Central memory CD4-positive, alpha-beta T cell (primary cell): ENCODE data around the gene LBP.
"Not testable (repeated sequence)": the region's sequence is repeated elsewhere in the genome, so short reads cannot be mapped to it uniquely, and the experiment has no call there.

ENCODE experiments used
- DNase-seq: peaks from one replicate; pipeline ENCODE4 v3.0.0; 2022

LBP gene

DNA sequence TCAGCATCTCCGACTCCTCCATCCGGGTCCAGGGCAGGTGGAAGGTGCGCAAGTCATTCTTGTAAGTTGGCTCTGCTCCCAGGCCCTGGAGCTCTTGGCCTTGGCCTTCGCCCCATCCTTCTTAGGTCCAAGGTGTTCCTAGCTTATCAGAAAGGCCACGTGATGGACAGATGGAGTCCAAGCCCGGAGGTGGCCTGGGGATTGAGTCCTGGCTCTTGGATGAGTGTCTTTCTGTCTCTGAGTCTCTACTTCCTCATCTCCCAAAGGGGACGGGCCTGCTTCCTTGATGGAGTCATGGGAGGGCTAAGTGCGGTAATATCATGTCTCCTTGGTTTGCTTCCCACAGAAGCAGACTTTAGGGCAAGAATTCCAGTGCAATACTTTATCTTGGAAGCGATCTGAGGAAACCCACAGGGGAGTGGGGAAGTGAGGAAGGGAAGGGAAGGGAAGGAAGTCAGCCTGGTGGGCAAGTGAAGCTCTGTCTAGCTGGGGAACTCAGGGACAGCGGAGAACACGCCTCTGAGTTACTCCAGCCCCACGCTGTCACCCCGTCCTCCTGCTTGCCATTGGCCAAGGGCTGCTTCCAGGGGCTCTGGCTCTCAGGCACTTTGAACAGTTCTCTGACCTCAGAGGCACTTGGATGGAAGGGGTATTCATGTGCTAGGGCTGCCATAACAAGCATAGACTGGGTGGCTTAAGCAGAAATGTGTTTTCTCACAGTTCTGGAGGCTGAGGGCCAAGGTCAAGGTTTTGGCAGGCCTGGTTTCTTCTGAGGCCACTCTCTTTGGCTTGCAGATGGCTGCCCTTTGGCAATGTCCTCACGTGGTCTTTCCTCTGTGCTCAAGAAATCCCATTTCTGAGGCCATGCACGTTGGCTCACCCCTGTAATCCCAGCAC, 4.8 kb downstream of the LBP start:
- DNase-seq = no peak

DNA sequence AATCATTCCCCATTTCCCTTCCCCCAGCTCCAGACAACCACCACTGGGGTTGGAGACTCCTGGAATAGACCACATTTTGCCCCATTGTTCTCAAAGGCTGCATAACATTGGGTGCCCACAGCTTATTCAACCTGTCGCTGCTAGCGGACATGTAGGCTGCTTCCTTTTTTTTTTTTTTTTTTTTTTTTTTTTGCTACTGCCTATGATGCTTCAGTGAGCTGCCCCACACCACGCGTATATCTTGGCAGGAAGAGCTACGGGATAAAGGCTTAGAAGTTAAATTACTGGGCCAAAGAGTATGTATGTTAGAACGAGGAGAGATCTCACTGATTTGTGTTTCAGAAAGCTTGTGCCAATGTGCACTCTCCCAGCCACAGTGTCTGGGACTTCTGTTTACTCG, 7.0 kb downstream of the LBP start:
- no peak for DNase-seq

DNA sequence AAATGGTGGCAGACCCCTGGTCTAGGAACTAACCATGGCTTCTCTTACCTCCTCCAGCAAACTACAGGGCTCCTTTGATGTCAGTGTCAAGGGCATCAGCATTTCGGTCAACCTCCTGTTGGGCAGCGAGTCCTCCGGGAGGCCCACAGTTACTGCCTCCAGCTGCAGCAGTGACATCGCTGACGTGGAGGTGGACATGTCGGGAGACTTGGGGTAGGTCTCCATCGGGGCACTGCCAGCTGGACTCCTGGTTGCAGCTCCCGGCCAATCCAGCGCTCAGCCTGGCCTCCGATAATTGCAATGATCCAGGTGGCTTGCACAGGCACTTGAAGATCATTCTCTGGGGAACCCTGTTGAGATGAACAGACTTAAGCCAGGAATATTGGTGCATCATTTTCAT, 7.9 kb downstream of the LBP start:
- DNase-seq = no peak

DNA sequence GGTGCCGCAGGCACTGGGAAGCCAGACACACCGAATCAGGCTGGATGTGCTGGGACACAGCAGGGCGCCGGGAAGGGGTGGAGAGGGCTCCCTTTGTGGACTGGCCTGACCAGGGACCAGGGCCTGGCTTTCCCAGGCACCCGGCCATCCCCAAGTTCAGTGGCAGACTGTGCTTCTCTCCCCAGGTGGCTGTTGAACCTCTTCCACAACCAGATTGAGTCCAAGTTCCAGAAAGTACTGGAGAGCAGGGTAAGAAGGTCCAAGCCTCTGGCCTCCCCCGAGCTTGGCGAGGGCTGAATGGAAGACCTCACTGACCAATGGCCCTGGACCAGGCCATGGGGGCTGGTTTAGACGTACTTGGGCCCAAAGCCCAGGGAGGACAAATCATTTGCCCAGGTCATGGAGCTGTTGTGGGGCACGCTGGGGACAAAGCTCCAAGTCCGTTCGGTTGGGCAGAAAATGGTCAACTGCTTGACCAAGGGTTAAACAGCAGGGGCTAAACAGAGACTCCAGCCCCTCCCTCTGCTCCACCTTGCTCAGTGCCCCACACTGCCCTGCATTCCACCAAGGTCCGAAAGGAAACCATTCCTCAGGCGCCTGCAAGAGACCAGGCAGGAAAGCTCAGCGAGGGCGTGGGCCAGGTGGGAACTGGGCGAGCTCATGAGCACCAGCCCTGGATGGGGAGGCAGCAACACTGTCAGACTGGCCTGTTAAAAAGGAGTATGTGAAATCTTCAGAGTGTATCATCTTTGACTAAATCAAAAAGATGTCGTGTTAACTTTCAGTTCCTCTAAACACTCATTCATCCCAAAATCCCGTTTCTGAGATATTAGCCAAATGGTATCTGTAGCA, 9.1 kb downstream of the LBP start:
- no peak for DNase-seq

DNA sequence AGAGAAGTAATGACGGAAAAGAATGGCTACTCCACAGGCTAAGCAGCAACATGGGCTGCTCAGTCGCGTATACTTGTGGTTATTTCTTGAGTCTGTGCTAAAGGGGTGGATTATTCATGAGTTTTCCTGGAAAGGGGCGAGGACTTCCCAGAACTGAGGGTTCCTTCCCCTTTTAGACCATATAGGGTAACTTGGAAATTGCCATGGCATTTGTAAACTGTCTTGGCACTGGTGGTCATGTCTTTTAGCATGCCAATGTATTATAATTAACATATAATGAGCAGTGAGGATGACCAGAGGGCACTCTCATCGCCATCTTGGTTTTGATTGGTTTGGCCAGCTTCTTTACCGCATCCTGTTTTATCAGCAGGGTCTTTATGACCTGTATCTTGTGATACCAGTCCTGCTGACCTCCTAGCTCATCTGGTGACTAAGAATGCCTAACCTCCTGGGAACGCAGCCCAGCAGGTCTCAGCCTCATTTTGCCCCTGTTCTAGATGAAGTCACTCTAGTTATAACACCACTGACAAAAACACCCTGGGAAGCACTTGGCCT, 11.4 kb downstream of the LBP start:
- no peak for DNase-seq

DNA sequence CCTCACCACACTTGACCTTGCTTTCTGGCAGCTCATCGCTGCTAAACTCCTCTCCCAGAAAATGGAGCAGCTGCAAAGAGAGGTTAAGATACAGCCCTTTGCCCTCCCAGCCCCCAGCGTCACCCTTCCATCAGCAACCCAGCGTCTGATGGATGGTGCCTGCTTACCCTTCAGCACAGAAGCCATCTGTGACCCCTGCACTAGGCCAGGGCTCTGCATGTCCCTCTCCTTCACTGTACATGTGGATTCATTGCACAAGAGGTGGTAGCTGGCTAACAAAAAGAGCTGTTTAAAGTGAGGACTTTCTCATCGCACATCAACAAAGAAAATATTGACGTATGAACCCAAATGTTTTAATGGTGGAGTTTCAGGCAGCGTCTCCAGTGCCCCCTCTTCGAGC, 12.3 kb downstream of the LBP start:
- no peak for DNase-seq

DNA sequence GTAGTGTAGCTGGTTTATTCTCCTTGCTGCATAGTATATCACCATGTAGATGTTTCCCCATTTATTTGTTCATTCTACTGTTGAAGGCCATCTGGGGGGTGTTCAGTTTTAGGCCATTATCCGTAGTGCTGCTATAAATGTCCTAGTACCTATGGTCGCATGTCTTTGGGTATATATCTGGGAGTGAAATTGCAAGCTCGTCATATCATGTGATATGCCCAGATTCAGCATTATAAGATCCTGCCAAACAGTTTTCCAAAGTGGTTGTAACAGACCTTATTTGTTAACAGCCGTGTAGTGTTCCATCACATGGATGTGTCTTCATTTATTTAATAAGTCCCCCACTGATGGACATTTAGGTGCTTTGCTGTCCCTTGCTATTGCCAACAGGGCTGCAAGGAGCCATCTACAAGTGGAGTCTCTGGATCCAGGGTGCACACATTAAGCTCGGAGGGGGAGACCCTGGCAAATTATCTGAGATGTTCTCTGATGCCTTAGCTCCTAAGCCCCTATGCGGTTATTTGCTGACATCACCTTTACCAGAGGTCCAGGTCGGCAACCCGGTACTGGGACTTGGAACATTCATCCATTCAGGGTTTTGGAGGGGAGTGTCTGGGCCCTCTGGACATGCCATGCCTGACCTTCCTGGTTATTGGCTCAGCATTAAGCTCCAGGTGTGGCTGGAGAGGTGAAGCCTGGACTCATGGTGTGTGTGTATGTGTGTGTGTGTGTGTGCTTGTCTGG, 16.9 kb downstream of the LBP start:
- DNase-seq = no peak

DNA sequence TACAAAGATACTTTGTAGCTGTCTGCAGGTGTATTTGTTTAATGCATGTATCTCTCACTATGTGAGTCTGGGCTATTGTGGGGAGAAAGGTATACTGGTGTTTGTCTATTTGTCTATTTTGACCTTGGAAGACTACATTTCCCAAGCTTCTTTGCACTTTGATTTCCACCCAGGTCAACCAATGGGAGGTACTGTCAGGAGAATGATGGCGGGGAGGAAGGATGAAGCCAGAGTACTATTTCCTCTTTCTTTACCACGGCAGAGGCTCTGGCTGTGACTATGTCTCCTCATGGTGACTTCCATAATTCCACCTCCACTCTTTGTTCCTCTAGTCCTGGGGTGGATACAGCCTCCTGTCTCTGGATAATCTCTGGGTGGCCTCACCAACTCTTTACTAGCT, 23.1 kb downstream of the LBP start:
- DNase-seq = no peak

DNA sequence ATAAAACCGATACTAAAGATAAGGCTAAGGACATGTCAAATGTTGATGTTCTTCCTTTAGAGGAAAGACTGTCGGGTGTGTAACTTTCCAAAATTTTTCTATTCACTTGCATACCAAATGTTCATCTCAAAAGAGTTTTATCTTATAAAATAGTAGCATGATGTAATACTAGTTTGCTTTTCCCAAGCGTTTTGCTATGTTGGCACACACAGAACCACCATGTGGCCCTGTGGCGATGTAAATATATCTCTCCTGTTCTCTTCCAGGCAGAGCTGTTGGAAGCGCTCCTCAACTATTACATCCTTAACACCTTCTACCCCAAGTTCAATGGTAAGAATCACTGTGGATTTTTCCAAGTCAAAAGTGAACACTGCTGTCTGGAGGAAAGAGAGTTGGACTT, 26.5 kb downstream of the LBP start:
- no peak for DNase-seq

DNA sequence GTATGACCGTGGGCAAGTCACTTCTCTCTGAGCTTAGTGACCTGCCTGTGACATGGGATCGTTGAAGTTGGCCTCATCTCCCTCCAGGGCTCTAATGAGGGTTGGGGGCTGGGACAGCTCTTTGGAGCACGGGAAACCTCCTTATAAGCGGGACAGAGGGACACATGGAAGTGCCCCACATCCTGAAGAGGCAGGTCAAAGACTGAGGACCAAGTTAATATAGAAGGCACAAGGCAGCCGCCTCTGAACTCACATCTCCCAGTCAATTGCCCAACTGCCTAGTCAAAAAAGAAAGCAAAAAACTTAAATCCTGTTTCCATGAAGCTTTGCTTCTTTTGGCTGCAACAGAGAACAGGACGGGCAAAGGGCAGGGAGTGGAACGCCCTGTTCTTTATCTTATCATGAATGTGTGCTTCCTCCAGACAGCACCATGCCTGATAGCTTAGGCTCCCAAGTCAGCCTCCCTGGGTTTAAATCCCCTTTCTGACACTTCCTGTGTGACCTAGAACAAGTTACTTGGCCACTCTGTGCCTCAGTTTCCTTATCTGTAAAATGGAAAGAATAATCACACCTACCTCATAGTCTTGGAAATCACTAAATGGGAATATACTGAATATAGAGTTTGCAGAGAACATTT, 27.1 kb downstream of the LBP start:
- DNase-seq = no peak

DNA sequence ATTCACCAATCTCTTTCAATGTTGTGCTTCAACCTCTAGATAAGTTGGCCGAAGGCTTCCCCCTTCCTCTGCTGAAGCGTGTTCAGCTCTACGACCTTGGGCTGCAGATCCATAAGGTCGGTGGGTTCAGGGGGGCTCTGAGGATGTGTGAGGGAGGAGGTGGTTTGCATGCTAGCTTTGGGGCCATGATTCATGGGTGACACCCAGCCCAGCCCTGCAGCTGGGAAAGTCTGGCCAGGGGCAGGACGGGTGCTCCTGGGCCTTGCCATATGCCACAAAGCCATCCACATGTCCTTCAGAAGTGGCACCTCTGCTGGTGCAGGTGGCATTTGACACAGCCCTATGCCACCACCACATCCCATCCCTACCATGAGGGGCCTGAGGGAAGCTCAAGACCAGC, 27.6 kb downstream of the LBP start:
- DNase-seq = no peak

DNA sequence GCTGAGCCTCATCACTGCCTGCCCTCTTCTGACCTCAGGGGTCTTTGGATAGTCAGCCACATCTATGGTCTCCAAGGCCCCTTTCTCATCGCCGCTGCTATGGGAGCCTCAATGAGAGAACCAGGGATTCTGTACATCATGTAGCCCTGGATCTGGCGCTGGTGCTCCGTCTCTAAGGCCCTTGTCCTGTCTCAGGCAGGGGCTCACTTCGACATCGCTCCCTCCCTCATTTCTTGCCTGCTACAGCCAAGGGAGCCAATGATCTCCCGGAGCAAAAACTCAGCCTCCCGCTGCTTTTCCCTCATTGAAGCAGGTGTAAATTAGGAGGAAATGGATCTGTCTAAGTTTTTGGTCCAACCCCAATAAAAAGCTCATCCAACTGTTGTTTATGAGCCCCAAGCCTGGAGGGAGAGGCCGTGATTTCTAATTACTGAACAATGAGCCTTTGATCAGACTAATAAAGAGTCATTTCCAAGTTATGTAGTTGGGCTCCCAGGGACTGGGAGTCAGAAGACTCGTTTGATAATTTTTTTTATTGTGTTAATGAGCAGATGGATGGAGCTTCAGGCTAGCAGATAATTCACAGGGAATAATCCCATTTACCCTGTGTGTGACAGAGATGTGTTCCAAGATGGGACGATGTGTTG, 30.9 kb downstream of the LBP start:
- no peak for DNase-seq

DNA sequence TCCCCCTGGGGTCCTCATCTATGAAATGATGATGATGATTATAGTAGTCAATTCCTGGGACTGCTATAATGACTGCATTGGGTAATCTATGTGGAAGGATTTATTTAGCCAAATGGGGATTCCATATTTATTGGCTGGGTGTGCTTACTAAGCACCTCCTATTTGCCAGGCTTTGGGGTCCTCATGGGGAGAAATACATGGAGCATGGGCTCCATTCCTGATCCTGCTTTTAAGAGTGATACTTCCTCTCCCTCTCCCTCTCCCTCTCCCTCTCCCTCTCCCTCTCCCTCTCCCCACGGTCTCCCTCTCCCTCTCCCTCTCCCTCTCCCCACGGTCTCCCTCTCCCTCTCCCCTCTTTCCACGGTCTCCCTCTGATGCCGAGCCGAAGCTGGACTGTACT, 31.6 kb downstream of the LBP start:
- not testable (repeated sequence) for DNase-seq

DNA sequence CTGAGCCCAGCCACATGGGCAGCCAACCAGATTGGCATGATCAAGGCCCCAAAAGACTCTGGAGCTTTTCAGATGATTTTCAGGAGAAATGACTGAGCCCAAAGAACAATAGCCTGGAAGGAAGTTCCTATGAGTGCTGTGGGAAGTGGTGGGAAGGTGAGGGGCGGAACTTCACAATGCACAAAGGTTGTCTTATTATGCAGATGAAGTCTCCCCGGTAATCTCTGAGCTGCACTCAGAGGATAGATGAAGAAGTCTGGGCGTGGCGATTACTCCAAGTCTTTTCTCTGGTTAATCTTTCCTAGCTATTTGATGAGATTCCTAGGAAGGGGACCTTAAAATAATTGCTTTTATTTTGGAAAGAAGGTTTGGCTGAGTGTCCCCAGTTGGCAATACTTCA, 36.9 kb downstream of the LBP start:
- DNase-seq = no peak

DNA sequence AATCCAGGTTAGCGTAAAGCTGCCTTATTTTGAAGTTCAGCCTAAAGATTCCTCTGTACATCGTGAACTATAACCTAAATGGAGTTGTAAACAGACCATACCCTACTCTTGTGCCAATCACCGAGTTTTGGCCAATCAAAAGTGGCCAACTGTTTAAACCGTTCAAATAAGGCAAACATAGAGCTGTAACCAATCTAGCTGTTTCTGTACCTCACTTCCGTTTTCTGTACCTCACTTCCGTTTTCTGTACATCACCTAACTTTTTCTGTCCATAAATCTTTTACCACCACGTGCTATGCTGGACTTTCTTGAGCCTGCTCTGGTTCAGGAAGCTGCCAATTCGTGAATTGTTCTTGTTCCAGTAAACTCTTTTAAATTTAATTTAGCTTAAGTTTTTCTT, 39.7 kb downstream of the LBP start:
- no peak for DNase-seq

DNA sequence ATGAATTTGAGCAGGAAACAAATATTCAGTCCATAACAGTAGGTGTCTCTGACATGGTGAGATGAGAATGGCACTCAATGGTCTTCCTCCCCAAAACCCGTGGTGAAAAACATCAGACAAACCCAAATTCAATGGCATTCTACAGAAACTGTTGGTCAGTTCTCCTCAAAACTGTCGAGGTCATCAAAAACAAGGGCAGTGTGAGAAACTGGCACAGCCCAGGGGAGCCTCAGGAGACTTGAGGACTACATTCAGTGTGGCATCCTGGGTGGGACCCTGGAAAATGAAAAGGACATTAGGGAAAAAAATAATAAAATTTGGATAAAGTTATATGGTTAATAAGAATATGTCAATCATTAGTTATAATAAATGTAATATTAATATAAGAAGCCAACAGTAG, 40.6 kb downstream of the LBP start:
- DNase-seq = no peak

DNA sequence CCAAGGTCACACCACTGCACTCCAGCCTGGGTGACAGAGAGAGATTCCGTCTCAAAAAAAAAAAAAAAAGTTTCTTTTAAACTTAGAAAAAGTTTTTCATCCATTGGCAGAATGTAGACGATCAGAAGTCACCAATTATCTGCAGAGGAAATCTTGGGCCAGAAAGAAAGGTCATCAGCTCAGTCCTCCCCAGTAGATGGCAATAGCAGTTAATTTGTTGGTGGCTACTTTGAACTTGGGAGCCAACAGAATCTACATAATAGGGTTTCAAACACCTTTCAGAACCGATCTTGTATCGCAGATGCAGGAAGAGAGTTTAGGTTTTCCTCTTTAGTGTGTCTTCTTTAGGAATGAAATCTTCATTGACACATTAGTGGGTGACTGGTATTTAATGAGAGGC, 41.7 kb downstream of the LBP start:
- no peak for DNase-seq

DNA sequence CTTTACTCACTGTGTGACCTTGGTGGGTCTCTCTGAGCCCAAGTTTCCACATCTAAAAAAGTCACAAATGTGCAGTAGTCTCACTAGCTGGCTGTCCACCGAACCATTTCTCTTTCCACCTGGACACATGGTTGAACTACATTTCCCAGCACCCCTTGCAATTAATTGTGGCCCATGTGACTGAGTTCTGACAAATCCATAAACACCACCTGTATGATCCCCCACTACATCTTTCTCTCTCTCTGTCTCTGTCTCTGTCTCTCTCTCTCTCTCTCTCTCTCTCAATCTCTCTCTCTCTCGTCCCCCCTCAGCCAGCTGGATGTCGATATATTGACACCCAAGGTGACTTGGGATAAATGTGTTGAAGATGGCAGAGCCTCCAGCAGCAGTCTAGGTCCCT, 46.1 kb downstream of the LBP start:
- no peak for DNase-seq

DNA sequence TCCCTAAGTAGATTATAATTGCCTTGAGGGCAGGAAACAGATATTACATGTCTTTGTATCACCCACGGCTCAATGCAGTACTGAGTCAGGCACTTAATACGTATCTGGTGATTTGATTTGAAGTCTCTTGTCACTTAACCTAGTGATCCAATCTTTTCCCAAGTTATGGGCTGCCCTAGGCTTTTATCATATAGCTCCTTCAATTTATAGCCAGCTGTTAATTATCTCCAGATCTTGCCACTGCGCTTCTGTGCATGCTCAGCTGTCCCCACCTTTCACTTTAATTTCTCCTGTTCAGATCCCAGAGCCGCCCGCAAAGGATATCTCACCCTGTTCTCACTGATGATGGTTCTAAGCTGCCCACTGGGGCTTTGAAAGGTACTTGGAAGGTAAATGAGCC, 47.0 kb downstream of the LBP start:
- DNase-seq = no peak

DNA sequence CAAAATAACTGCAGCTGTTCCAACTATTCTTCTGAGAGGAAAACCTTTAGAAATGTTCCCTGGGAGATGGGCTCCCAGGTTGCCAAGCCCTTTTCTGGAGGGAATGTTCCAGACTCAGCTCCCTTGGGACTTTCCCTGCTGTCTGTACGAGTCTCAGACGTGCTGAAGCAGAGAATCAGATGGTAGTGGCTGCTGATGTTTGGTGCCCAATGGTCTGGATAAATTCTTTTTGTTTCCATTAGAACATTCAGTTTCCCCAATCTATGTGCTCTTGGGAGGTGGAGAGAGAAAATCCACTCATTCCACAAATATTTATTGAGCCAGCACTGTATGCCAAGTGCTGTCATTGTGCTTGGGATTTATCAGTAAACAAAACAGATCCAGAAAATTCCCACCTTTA, 48.9 kb downstream of the LBP start:
- no peak for DNase-seq

DNA sequence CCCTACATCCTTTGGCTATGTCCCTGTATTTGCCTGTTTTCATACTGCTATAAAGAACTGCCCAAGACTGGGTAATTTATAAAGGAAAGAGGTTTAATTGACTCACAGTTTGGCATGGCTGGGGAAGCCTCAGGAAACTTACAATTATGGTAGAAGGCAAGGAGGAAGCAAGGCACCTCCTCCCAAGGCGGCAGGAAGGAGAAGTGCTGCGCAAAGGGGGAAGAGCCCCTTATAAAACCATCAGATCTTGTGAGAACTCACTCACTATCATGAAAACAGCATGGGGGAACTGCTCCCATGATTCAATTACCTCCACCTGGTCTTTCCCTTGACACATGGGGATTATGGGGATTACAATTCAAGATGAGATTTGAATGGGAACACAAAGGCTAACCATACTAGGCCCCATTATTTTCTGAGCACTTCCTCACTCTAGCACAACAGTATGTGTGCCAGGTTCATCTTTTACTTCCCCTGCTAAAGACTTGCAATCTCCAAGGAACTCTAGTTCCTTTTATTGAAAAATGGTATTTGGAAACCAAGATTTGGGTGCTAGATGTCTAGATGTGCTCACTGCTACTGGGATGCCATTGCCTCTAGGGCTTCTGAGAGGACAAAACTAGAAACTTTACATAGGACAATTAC, 49.6 kb downstream of the LBP start:
- not testable (repeated sequence) for DNase-seq

DNA sequence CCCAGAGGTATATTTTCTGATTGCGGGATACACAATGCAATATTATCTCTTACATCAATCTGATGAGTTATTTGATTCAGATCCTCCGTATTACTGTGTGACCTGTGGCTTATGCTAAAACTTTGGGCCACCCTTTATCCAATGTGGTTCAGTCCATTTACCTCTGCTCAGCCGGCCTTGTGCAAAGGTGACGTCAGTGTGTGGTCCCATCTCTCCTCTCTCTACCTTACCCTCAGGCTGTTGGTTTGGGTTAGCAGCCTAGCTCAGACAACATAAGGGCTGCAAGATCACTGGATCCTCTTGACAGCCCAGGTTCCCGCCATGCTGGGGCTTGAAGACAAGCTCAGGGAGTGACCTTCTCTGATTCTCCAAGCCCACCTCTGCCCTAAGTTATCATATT, 55.8 kb downstream of the LBP start:
- DNase-seq = no peak
